LNCaP clone FGC (cell line): Measurements from ENCODE around the gene ATRN.
A peak's percentile ranks its signal among the peaks of the same experiment; 100 is the strongest.
"Not testable (repeated sequence)": the region's sequence is repeated elsewhere in the genome, so short reads cannot be mapped to it uniquely, and the experiment has no call there.

Source experiments
- DNase-seq: peaks from one replicate; pipeline ENCODE4 v3.0.0-alpha.2; 2011; ENCODE audit warnings: low read depth
- H3K4me3 ChIP-seq: 2 replicates; pipeline ENCODE4 v1.5.1; 2011; ENCODE audit warnings: mild to moderate bottlenecking, low read depth, low read length, control low read depth
- CTCF ChIP-seq: IDR thresholded peaks from 2 replicates; pipeline ENCODE4 v1.5.1; 2012; ENCODE audit warnings: mild to moderate bottlenecking; ENCODE audit not compliant: control insufficient read depth, insufficient read depth; ENCODE audit errors: extremely low read depth

ATRN gene

GRCh38 chr20:3611901-3612300 is 141.1 kb downstream of the ATRN start:
- TF ChIP-seq CTCF = no peak
- H3K4me3 ChIP-seq = no peak overlapping the region
- DNase-seq = no peak

- peak; percentile 35 for TF ChIP-seq CTCF
- H3K4me3 ChIP-seq = no peak overlapping the region
- DNase-seq = no peak
Observed at GRCh38 chr20:3612795-3613572, 142.2 kb downstream of the ATRN start.

- DNase-seq = peak; percentile 34
- no peak for TF ChIP-seq CTCF
- no peak overlapping the region for H3K4me3 ChIP-seq
Observed at GRCh38 chr20:3613821-3614440, 143.1 kb downstream of the ATRN start.

GRCh38 chr20:3614466-3614865 is 143.6 kb downstream of the ATRN start:
- no peak for TF ChIP-seq CTCF
- H3K4me3 ChIP-seq = no peak overlapping the region
- no peak for DNase-seq

GRCh38 chr20:3615171-3615840 is 144.5 kb downstream of the ATRN start:
- not testable (repeated sequence) for DNase-seq, H3K4me3 ChIP-seq

- no peak overlapping the region for H3K4me3 ChIP-seq
- peak; percentile 43 for DNase-seq
- TF ChIP-seq CTCF = no peak
Observed at GRCh38 chr20:3616250-3616649, 145.4 kb downstream of the ATRN start.

- no peak for DNase-seq
- H3K4me3 ChIP-seq = no peak overlapping the region
- TF ChIP-seq CTCF = 0 out of 2 replicates have a peak, but pooled peaks have one; percentile 3
Observed at GRCh38 chr20:3621111-3621510, 150.3 kb downstream of the ATRN start.
